ENCODE measurements around the gene MX2.
"Not testable (repeated sequence)": the region's sequence is repeated elsewhere in the genome, so short reads cannot be mapped to it uniquely, and the experiment has no call there.

MX2 gene

GRCh38 chr21:41358193-41359166, 3.3 kb upstream of the MX2 start:
- no peak overlapping the region for H3K27ac ChIP-seq (ENCODE audit: low read depth, low read length)
- H3K4me1 ChIP-seq (ENCODE audit: control insufficient read depth, low read length): peaks cover 9% of the 10 kb centered on the region; the same call in 1 of the 2 replicates
- no peaks in the 10 kb centered on the region for H3F3A ChIP-seq (ENCODE audit: control insufficient read depth, insufficient read depth)
- no peak for TF ChIP-seq CTCF (IDR thresholded peaks at IDR 0.05; ENCODE audit: low read depth, low read length, poor library complexity, severe bottlenecking)
- TF ChIP-seq EZH2phosphoT487 (IDR thresholded peaks at IDR 0.05; ENCODE audit: borderline replicate concordance, low read length): no peak
- H3K4me2 ChIP-seq (ENCODE audit: low read length): no peak overlapping the region
- H3K27me3 ChIP-seq (ENCODE audit: control insufficient read depth, low read length): peaks cover 14% of the 10 kb centered on the region
- H3K79me2 ChIP-seq (ENCODE audit: control insufficient read depth, low read length): no peaks in the 10 kb centered on the region
- no peaks in the 10 kb centered on the region for H3K9me2 ChIP-seq (replicated peaks; ENCODE audit: control insufficient read depth, low read length)
- no peaks in the 10 kb centered on the region for H3K9me3 ChIP-seq (ENCODE audit: control insufficient read depth, insufficient read depth, low read length)
- no peaks in the 10 kb centered on the region for H3K36me3 ChIP-seq (ENCODE audit: control insufficient read depth, low read length)
- no peak overlapping the region for H3K4me3 ChIP-seq (ENCODE audit: low read length)
- H4K20me1 ChIP-seq (ENCODE audit: control insufficient read depth, insufficient read depth, low read depth, low read length): no peaks in the 10 kb centered on the region

- Histone ChIP-seq H3K36me3 (ENCODE audit: control insufficient read depth, low read length) (no peaks in the 10 kb centered on the region), H3K4me1 (ENCODE audit: control insufficient read depth, low read length) (peaks cover 9% of the 10 kb centered on the region; the same call in 1 of the 2 replicates)
These were observed 2.5 kb upstream of the MX2 start for GRCh38 chr21:41359286-41359685.

GRCh38 chr21:41359754-41360071, 2.1 kb upstream of the MX2 start:
- H3K9me2 ChIP-seq (replicated peaks; ENCODE audit: control insufficient read depth, low read length); H3K4me1 ChIP-seq (ENCODE audit: control insufficient read depth, low read length); H3K36me3 ChIP-seq (ENCODE audit: control insufficient read depth, low read length); H3F3A ChIP-seq (ENCODE audit: control insufficient read depth, insufficient read depth); H3K9me3 ChIP-seq (ENCODE audit: control insufficient read depth, insufficient read depth, low read length); H4K20me1 ChIP-seq (ENCODE audit: control insufficient read depth, insufficient read depth, low read depth, low read length); H3K79me2 ChIP-seq (ENCODE audit: control insufficient read depth, low read length); H3K4me3 ChIP-seq (ENCODE audit: low read length); H3K4me2 ChIP-seq (ENCODE audit: low read length); H3K27ac ChIP-seq (ENCODE audit: low read depth, low read length): not testable (repeated sequence)
- H3K27me3 ChIP-seq (ENCODE audit: control insufficient read depth, low read length): peaks cover 14% of the 10 kb centered on the region

More at GRCh38 chr21:41359286-41359685, 2.5 kb upstream of the MX2 start:
- no peaks in the 10 kb centered on the region for H3F3A ChIP-seq (ENCODE audit: control insufficient read depth, insufficient read depth)
- H3K27me3 ChIP-seq (ENCODE audit: control insufficient read depth, low read length): peaks cover 14% of the 10 kb centered on the region
- no peak overlapping the region for H3K27ac ChIP-seq (ENCODE audit: low read depth, low read length)
- H3K4me3 ChIP-seq (ENCODE audit: low read length): no peak overlapping the region
- TF ChIP-seq CTCF (IDR thresholded peaks at IDR 0.05; ENCODE audit: low read depth, low read length, poor library complexity, severe bottlenecking) (no peak), EZH2phosphoT487 (IDR thresholded peaks at IDR 0.05; ENCODE audit: borderline replicate concordance, low read length) (no peak)
- H3K9me3 ChIP-seq (ENCODE audit: control insufficient read depth, insufficient read depth, low read length): no peaks in the 10 kb centered on the region
- no peaks in the 10 kb centered on the region for H3K79me2 ChIP-seq (ENCODE audit: control insufficient read depth, low read length)
- no peak overlapping the region for H3K4me2 ChIP-seq (ENCODE audit: low read length)
- H3K9me2 ChIP-seq (replicated peaks; ENCODE audit: control insufficient read depth, low read length): no peaks in the 10 kb centered on the region
- H4K20me1 ChIP-seq (ENCODE audit: control insufficient read depth, insufficient read depth, low read depth, low read length): no peaks in the 10 kb centered on the region

- Histone ChIP-seq H3K27me3 (ENCODE audit: control insufficient read depth, low read length) (peaks cover 14% of the 10 kb centered on the region), H3K27ac (ENCODE audit: low read depth, low read length) (no peak overlapping the region), H3F3A (ENCODE audit: control insufficient read depth, insufficient read depth) (no peaks in the 10 kb centered on the region), H3K9me2 (replicated peaks; ENCODE audit: control insufficient read depth, low read length) (no peaks in the 10 kb centered on the region), H4K20me1 (ENCODE audit: control insufficient read depth, insufficient read depth, low read depth, low read length) (no peaks in the 10 kb centered on the region), H3K4me1 (ENCODE audit: control insufficient read depth, low read length) (peaks cover 9% of the 10 kb centered on the region; the same call in 1 of the 2 replicates), H3K79me2 (ENCODE audit: control insufficient read depth, low read length) (no peaks in the 10 kb centered on the region), H3K9me3 (ENCODE audit: control insufficient read depth, insufficient read depth, low read length) (no peaks in the 10 kb centered on the region), H3K36me3 (ENCODE audit: control insufficient read depth, low read length) (no peaks in the 10 kb centered on the region), H3K4me3 (ENCODE audit: low read length) (no peak overlapping the region), H3K4me2 (ENCODE audit: low read length) (no peak overlapping the region)
- TF ChIP-seq EZH2phosphoT487 (IDR thresholded peaks at IDR 0.05; ENCODE audit: borderline replicate concordance, low read length) (no peak), CTCF (IDR thresholded peaks at IDR 0.05; ENCODE audit: low read depth, low read length, poor library complexity, severe bottlenecking) (no peak)
These were observed 1.6 kb upstream of the MX2 start for GRCh38 chr21:41360072-41360821.

Data from DOHH2 (cell line).